RWPE2 (cell line): Measurements from ENCODE around the gene GNPAT.

Experiments used
- ATAC-seq: fragments of 200-7000 bp; cut with Tn5 transposase; 3 replicates; pipeline ENCODE4 v1.9.1; 2021; ENCODE audit warnings: low read depth
- DNase-seq: peaks from one replicate; pipeline ENCODE4 v3.0.0-alpha.2; 2020; ENCODE audit warnings: low spot score
- H3K27ac ChIP-seq: fragments of 450-650 bp; 2 replicates; pipeline ENCODE4 v1.5.1; 2017; ENCODE audit warnings: mild to moderate bottlenecking; ENCODE audit not compliant: poor library complexity, severe bottlenecking
- H3K27me3 ChIP-seq: fragments of 250-450 bp; sonication (Bioruptor Pico); 2 replicates; pipeline ENCODE4 v1.5.1; 2021; ENCODE audit warnings: mild to moderate bottlenecking, moderate library complexity; ENCODE audit not compliant: insufficient read depth, poor library complexity, severe bottlenecking
- H3K36me3 ChIP-seq: fragments of 250-450 bp; sonication (Bioruptor Pico); 2 replicates; pipeline ENCODE4 v1.5.1; 2020; ENCODE audit warnings: low read depth, mild to moderate bottlenecking, moderate library complexity
- H3K4me1 ChIP-seq: fragments of 250-450 bp; sonication (Bioruptor Pico); 2 replicates; pipeline ENCODE4 v1.5.1; 2021; ENCODE audit warnings: mild to moderate bottlenecking, moderate library complexity; ENCODE audit not compliant: insufficient read depth, poor library complexity, severe bottlenecking
- H3K4me3 ChIP-seq: fragments of 250-450 bp; sonication (Bioruptor Pico); 2 replicates; pipeline ENCODE4 v1.5.1; 2021; ENCODE audit warnings: mild to moderate bottlenecking, moderate library complexity; ENCODE audit not compliant: severe bottlenecking
- H3K9me3 ChIP-seq: fragments of 250-450 bp; sonication (Bioruptor Pico); 2 replicates; pipeline ENCODE4 v1.5.1; 2021; ENCODE audit warnings: mild to moderate bottlenecking, moderate library complexity; ENCODE audit not compliant: severe bottlenecking
- CTCF ChIP-seq: fragments of 450-650 bp; IDR thresholded peaks from one replicate; pipeline ENCODE4 v1.5.1; 2017; ENCODE audit warnings: mild to moderate bottlenecking, moderate library complexity; ENCODE audit not compliant: poor library complexity, severe bottlenecking

Gene GNPAT

GRCh38 chr1:231194843-231195516, 46.0 kb upstream of the GNPAT start:
- Histone ChIP-seq H3K36me3 (no peaks in the 10 kb centered on the region), H3K9me3 (no peaks in the 10 kb centered on the region), H3K27ac (no peak overlapping the region), H3K4me1 (no peaks in the 10 kb centered on the region), H3K27me3 (no peaks in the 10 kb centered on the region), H3K4me3 (no peak overlapping the region)
- no peak for TF ChIP-seq CTCF
- no peak for ATAC-seq
- no peak for DNase-seq

GRCh38 chr1:231196307-231196706, 44.7 kb upstream of the GNPAT start:
- Histone ChIP-seq H3K9me3 (no peaks in the 10 kb centered on the region), H3K27ac (no peak overlapping the region), H3K36me3 (no peaks in the 10 kb centered on the region), H3K4me1 (no peaks in the 10 kb centered on the region), H3K4me3 (no peak overlapping the region), H3K27me3 (no peaks in the 10 kb centered on the region)
- ATAC-seq (no peak), DNase-seq (no peak)
- TF ChIP-seq CTCF, result no peak

- no peaks in the 10 kb centered on the region for H3K9me3 ChIP-seq
- DNase-seq (no peak), ATAC-seq (no peak)
- no peak overlapping the region for H3K4me3 ChIP-seq
- H3K36me3 ChIP-seq, result no peaks in the 10 kb centered on the region
- no peak overlapping the region for H3K27ac ChIP-seq
- no peaks in the 10 kb centered on the region for H3K4me1 ChIP-seq
- TF ChIP-seq CTCF, result no peak
- H3K27me3 ChIP-seq, result no peaks in the 10 kb centered on the region
Measured at GRCh38 chr1:231196728-231197127, 44.3 kb upstream of the GNPAT start.

GRCh38 chr1:231199868-231200267, 41.1 kb upstream of the GNPAT start:
- H3K36me3 ChIP-seq, result no peaks in the 10 kb centered on the region

More at GRCh38 chr1:231199868-231200267, 41.1 kb upstream of the GNPAT start:
- H3K4me3 ChIP-seq, result no peak overlapping the region
- H3K9me3 ChIP-seq, result no peaks in the 10 kb centered on the region
- no peak overlapping the region for H3K27ac ChIP-seq
- no peak for TF ChIP-seq CTCF
- no peaks in the 10 kb centered on the region for H3K4me1 ChIP-seq
- ATAC-seq (no peak), DNase-seq (no peak)
- H3K27me3 ChIP-seq, result no peaks in the 10 kb centered on the region
